Breast epithelium (tissue), 3 donors: Measurements from ENCODE around the gene MTA1.

Experiments
- POLR2A ChIP-seq: fragments of 450-650 bp; IDR thresholded peaks from one replicate; pipeline ENCODE4 v1.6.1; 2016; ENCODE audit warnings: antibody characterized with exemption, mild to moderate bottlenecking, moderate library complexity
- TF ChIP-seq, protein P1 (sequence below), 3 donors: fragments of 450-650 bp; IDR thresholded peaks; one replicate each; pipeline ENCODE4 v1.5.1; 2016 to 2017; ENCODE audit warnings: antibody characterized with exemption in 3 of 3, mild to moderate bottlenecking in 3 of 3, moderate library complexity in 3 of 3

DNA sequence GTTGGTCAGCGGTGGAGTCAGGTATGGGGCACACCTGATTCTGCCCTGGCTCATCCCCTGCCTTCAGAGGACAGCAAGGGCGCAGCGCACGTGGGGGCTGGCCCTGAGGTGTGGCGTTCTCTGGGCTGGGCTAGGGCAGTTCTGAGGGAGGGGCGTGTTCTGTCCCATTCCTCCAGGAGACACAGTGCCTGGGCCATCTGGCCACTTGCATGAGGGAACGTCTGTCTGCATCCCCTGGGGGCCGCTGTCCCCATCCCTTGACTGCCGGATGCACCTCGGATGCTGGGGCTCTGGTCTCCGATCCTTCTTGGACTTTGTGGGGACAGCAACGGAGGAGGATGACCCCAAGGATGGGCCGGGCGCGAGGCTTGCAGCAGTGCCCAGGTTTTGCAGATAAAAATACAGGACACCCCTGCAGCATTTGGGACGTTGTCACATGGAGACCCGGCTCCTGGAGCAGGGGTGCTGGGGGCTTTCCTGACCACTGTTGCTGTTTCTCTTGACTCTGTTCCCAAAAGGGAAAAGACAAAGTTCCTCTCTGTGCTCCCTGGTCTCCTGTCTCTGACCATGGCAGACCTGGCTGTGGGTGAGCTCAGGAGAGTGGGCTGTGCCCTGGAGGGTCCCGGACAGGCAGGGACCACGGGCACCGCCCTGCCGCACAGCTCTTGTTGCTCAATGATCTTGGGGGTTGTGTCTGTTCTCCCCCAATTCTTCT lies 6.9 kb downstream of the MTA1 start:
- TF ChIP-seq, protein P1, sequence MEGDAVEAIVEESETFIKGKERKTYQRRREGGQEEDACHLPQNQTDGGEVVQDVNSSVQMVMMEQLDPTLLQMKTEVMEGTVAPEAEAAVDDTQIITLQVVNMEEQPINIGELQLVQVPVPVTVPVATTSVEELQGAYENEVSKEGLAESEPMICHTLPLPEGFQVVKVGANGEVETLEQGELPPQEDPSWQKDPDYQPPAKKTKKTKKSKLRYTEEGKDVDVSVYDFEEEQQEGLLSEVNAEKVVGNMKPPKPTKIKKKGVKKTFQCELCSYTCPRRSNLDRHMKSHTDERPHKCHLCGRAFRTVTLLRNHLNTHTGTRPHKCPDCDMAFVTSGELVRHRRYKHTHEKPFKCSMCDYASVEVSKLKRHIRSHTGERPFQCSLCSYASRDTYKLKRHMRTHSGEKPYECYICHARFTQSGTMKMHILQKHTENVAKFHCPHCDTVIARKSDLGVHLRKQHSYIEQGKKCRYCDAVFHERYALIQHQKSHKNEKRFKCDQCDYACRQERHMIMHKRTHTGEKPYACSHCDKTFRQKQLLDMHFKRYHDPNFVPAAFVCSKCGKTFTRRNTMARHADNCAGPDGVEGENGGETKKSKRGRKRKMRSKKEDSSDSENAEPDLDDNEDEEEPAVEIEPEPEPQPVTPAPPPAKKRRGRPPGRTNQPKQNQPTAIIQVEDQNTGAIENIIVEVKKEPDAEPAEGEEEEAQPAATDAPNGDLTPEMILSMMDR (IDR thresholded peaks at IDR 0.05), result no peak
- TF ChIP-seq POLR2A, result no peak
